Ascending aorta (tissue), 2 donors: Measurements from ENCODE around the gene HSPA4. TPM values are rescaled to one million over a fixed set of nuclear protein-coding genes. Genes with fewer than 3 reads are reported as not detected.
"Not testable (repeated sequence)": the region's sequence is repeated elsewhere in the genome, so short reads cannot be mapped to it uniquely, and the experiment has no call there.

Experiments used
- DNase-seq, 2 donors: peaks; one replicate each; pipeline ENCODE4 v3.0.0-alpha.2; 2019; ENCODE audit warnings: low spot score in 2 of 2
- H3K27ac ChIP-seq, 2 donors: fragments of 200-600 bp; sonication (generic); one replicate each; pipeline ENCODE4 v1.5.1; 2016 to 2017; ENCODE audit warnings: mild to moderate bottlenecking in 1 of 2
- H3K27me3 ChIP-seq: fragments of 200-600 bp; sonication (generic); one replicate; pipeline ENCODE4 v1.5.1; 2017
- H3K36me3 ChIP-seq, 2 donors: fragments of 200-600 bp; sonication (generic); one replicate each; pipeline ENCODE4 v1.5.1; 2016
- H3K4me1 ChIP-seq, 2 donors: fragments of 200-600 bp; sonication (generic); one replicate each; pipeline ENCODE4 v1.5.1; 2016 to 2017; ENCODE audit warnings: mild to moderate bottlenecking in 1 of 2
- H3K4me3 ChIP-seq, 2 donors: fragments of 200-600 bp; sonication (generic); one replicate each; pipeline ENCODE4 v1.5.1; 2016 to 2017; ENCODE audit warnings: mild to moderate bottlenecking in 1 of 2
- H3K9me3 ChIP-seq, 2 donors: fragments of 200-600 bp; sonication (generic); one replicate each; pipeline ENCODE4 v1.5.1; 2016
- intact Hi-C: fragments of 100-400 bp; cut with DNase I; formaldehyde crosslinking; loops from one replicate; pipeline ENCODE4 v1.15.1; 2023
- total RNA-seq: library from RNA; depleted of rRNA; stranded (reverse); fragments of >200 nt; gene quantifications from one replicate; pipeline ENCODE4 v1.1.0, GENCODE V29; 2016
- TF ChIP-seq, protein P1 (sequence below), 3 experiments: fragments of 200-600 bp in 2 of 3; fragments of 450-650 bp in 1 of 3; sonication (generic) in 2 of 3; IDR thresholded peaks; one replicate each; pipeline ENCODE4 v1.5.1; 2016 to 2019; ENCODE audit warnings: antibody characterized with exemption in 3 of 3, mild to moderate bottlenecking in 1 of 3, moderate library complexity in 1 of 3

The HSPA4 gene
- total RNA-seq, 1 donor from 2014 or later, result 16.2 TPM

DNA sequence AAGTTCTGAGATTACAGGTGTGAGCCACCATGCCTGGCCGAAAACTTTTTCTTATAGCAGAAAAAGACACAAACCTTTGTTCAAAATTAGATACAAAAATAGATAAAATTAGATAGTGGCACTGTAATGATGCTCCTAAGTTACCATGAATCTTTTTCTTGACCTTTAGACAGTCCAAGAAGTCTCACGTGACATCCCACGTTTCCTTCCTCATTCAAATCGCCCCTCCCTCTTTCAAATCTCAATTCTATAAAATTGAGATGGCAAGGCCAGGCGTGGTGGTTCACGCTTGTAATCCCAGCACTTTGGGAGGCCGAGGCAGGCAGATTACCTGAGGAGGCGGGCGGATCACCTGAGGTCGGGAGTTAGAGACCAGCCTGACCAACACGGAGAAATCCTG is 17.7 kb upstream of the HSPA4 start:
- Histone ChIP-seq H3K36me3 (no peaks in the 10 kb centered on the region), H3K4me3 (no peak overlapping the region), H3K27ac (no peak overlapping the region), H3K4me1 (peaks cover 4 to 7% of the 10 kb centered on the region in 2 donors), H3K9me3 (no peaks in the 10 kb centered on the region), H3K27me3 (no peaks in the 10 kb centered on the region)
- DNase-seq, result no peak
- intact Hi-C loops, result no loop called here
- TF ChIP-seq, protein P1, sequence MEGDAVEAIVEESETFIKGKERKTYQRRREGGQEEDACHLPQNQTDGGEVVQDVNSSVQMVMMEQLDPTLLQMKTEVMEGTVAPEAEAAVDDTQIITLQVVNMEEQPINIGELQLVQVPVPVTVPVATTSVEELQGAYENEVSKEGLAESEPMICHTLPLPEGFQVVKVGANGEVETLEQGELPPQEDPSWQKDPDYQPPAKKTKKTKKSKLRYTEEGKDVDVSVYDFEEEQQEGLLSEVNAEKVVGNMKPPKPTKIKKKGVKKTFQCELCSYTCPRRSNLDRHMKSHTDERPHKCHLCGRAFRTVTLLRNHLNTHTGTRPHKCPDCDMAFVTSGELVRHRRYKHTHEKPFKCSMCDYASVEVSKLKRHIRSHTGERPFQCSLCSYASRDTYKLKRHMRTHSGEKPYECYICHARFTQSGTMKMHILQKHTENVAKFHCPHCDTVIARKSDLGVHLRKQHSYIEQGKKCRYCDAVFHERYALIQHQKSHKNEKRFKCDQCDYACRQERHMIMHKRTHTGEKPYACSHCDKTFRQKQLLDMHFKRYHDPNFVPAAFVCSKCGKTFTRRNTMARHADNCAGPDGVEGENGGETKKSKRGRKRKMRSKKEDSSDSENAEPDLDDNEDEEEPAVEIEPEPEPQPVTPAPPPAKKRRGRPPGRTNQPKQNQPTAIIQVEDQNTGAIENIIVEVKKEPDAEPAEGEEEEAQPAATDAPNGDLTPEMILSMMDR (IDR thresholded peaks at IDR 0.05), result no peak

DNA sequence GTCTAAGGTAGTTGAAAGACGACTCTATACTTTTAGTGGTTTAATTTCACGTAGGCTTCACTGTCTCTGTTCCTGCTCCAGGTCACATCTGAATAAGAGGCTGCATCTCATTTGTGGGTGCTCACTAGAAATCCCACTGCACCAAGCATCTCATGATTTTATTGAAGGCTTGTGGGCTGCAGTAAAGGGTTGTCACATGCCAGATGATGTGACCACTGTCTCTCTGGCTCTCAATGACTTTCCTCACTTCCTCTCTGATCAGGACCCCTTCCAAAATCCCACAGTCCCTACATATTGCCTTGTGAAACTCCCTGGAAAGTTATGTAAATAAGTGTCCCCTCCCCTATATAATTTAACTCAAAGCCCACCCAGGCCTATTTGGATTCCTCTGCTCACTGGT is 16.6 kb upstream of the HSPA4 start:
- Histone ChIP-seq H3K4me1 (peaks cover 0 to 3% of the 10 kb centered on the region in 2 donors), H3K36me3 (no peaks in the 10 kb centered on the region), H3K27ac (no peak overlapping the region), H3K4me3 (no peak overlapping the region), H3K27me3 (no peaks in the 10 kb centered on the region), H3K9me3 (no peaks in the 10 kb centered on the region)
- intact Hi-C loops, result no loop called here
- TF ChIP-seq, protein P1 (IDR thresholded peaks at IDR 0.05), result no peak
- no peak for DNase-seq

DNA sequence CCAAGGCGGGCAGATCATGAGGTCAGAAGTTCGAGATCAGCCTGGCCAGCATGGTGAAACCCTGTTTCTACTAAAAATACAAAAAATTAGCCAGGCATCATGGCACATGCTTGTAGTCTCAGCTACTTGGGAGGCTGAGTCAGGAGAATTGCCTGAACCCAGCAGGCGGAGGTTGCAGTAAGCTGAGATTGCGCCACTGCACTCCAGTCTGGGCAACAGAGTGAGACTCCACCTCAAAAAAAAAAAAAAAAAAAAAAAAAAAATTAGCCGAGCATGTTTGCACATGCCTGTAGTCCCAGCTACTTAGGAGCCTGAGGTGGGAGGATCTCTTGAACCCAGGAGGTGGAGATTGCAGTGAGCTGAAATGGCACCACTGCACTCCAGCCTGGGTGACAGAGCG is 15.1 kb upstream of the HSPA4 start:
- H3K4me1 ChIP-seq, H3K9me3 ChIP-seq, H3K27me3 ChIP-seq, H3K36me3 ChIP-seq, DNase-seq, H3K4me3 ChIP-seq, intact Hi-C loops, H3K27ac ChIP-seq: not testable (repeated sequence)

DNA sequence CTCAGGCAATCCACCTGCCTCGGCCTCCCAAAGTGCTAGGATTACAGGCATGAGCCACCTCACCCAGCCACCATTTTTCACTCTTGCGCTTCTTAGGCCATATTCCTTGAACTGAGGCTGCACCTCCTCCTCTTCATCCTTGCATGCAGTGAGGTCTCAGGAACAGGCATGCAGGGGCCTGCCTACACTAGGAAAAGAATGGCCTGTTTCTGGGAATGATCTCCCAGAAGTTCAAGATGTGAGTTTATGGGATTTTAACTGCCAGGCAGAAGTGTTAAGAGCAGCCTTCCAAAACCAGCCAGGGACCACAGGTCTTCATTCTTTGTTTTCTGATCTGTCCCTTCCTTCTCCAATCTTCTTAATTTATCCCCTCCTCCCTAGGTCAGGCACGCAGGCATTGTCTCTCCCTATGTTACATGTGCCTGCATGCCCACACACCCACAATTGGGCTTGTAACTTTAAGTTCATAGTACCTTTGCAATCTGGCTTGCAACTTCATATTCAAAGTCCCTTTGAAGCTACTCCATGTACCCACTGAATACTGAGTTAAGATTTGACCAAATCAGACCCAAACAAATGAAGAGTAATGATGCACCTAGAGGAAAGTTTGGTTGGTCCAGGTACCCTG is 10.5 kb upstream of the HSPA4 start:
- H3K27ac ChIP-seq, result peak overlapping the region in 1 of 2 donors; percentile 34
- H3K36me3 ChIP-seq, result no peaks in the 10 kb centered on the region
- H3K4me1 ChIP-seq, result peaks cover 2 to 11% of the 10 kb centered on the region in 2 donors
- TF ChIP-seq, protein P1 (IDR thresholded peaks at IDR 0.05), result no peak
- no peak overlapping the region for H3K4me3 ChIP-seq
- intact Hi-C loops, result loop anchor here (10.0 kb wide), 1 partner anchor 546 kb away; the partner anchor contains the start of gene IRF1
- H3K27me3 ChIP-seq, result no peaks in the 10 kb centered on the region
- H3K9me3 ChIP-seq, result no peaks in the 10 kb centered on the region
- DNase-seq, result no peak

DNA sequence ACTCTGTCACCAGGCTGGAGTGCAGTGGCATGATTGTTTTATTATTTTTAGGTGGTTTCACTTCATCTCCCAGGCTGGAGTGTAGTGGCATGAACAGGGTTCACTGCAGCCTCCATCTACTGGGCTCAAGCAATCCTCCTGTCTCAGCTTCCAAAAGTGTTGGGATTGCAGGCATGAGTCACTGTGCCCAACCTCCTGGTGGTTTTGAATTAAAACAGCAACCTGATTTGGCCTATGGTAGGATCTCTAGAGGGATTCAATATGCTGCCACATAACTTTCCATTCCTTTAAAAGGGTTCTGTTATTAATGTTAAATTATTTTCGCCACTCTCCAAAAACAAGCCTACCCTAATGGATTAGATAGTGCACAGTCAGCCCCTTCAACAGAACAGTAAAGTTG is 9.9 kb upstream of the HSPA4 start:
- intact Hi-C loops, result loop anchor here (2.0 to 10.0 kb wide), 2 partner anchors 15 to 547 kb away; partner anchors contain the start of genes IRF1 and ZCCHC10
- H3K4me3 ChIP-seq, result no peak overlapping the region

DNA sequence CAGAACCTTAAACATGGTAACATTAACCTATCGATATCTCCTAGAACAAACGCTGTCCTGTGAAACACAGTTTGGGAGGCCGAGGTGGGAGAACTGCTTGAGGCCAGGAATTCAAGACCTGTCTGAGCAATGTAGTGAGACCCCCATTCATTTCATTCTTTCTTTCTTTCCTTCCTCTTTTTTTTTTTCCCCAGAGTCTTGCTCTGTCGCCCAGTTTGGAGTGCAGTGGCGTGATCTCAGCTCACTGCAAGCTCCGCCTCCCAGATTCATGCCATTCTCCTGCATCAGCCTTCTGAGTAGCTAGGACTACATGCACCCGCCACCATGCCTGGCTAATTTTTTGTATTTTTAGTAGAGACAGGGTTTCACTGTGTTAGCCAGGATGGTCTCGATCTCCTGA is 5.3 kb upstream of the HSPA4 start:
- H3K4me3 ChIP-seq, H3K27me3 ChIP-seq, H3K36me3 ChIP-seq, H3K9me3 ChIP-seq: not testable (repeated sequence)
- Histone ChIP-seq H3K27ac (peak overlapping the region; percentile 96 to 98), H3K4me1 (peaks cover 2 to 45% of the 10 kb centered on the region in 2 donors)
- intact Hi-C loops, result loop anchor here (5.0 to 10.0 kb wide), 2 partner anchors 264 to 552 kb away; partner anchors contain the start of gene IRF1
- peak; percentile 38 to 79 for DNase-seq

More for the DNA sequence above, 9.9 kb upstream of the HSPA4 start:
- Histone ChIP-seq H3K4me1 (peaks cover 2 to 15% of the 10 kb centered on the region in 2 donors), H3K27me3 (no peaks in the 10 kb centered on the region), H3K27ac (peak overlapping the region; percentile 34 to 39), H3K9me3 (no peaks in the 10 kb centered on the region), H3K36me3 (no peaks in the 10 kb centered on the region)
- TF ChIP-seq, protein P1 (IDR thresholded peaks at IDR 0.05), result peak in 1 of 3 experiments; percentile 16
- DNase-seq, result no peak
